Right atrium auricular region (tissue), 2 donors: Measurements from ENCODE around the gene SYT1. TPM values are rescaled to one million over a fixed set of nuclear protein-coding genes. Genes with fewer than 3 reads are reported as not detected.
"Not testable (repeated sequence)": the region's sequence is repeated elsewhere in the genome, so short reads cannot be mapped to it uniquely, and the experiment has no call there.

Experiments
- DNase-seq: peaks from one replicate; pipeline ENCODE4 v3.0.0-alpha.2; 2019; ENCODE audit warnings: low spot score
- H3K27ac ChIP-seq, 2 donors: fragments of 200-600 bp; sonication (generic); 1 replicate in 1 of 2; 2 replicates in 1 of 2; pipeline ENCODE4 v1.5.1; 2016 to 2019
- H3K27me3 ChIP-seq, 2 donors: fragments of 200-600 bp; sonication (generic); one replicate each; pipeline versions ENCODE4 v1.5.1 to v1.6.0; 2017 to 2019
- H3K36me3 ChIP-seq: fragments of 200-600 bp; sonication (generic); one replicate; pipeline ENCODE4 v1.5.1; 2016
- H3K4me1 ChIP-seq, 2 donors: fragments of 200-600 bp; sonication (generic); one replicate each; pipeline versions ENCODE4 v1.5.1 to v1.6.0; 2017 to 2019
- H3K4me3 ChIP-seq, 2 donors: fragments of 200-600 bp; sonication (generic); 1 replicate in 1 of 2; 2 replicates in 1 of 2; pipeline ENCODE4 v1.5.1; 2017 to 2019; ENCODE audit warnings: mild to moderate bottlenecking in 1 of 2, moderate library complexity in 1 of 2
- H3K9me3 ChIP-seq, 2 donors: fragments of 200-600 bp; sonication (generic); one replicate each; pipeline ENCODE4 v1.5.1; 2019
- CTCF ChIP-seq, 2 donors: fragments of 200-600 bp; sonication (generic); IDR thresholded peaks; one replicate each; pipeline ENCODE4 v1.5.1; 2019; ENCODE audit warnings: antibody characterized with exemption in 2 of 2
- total RNA-seq, 2 donors: library from RNA; depleted of rRNA; stranded (reverse); fragments of >200 nt; gene quantifications; one replicate each; pipeline ENCODE4 v1.1.0, GENCODE V29; 2016

Gene SYT1
- total RNA-seq, 2 donors from 2014 or later: 0.16 TPM; not detected in 1

- Histone ChIP-seq H3K27me3 (no peaks in the 10 kb centered on the region), H3K36me3 (no peaks in the 10 kb centered on the region), H3K27ac (no peak overlapping the region), H3K4me1 (no peaks in the 10 kb centered on the region), H3K9me3 (peaks cover 0 to 4% of the 10 kb centered on the region in 2 donors), H3K4me3 (no peak overlapping the region)
- no peak for TF ChIP-seq CTCF (IDR thresholded peaks at IDR 0.05)
- no peak for DNase-seq
Measured at GRCh38 chr12:79206871-79207270, 342.3 kb downstream of the SYT1 start.

- not testable (repeated sequence) for DNase-seq, H3K36me3 ChIP-seq, H3K4me1 ChIP-seq, H3K27ac ChIP-seq, H3K4me3 ChIP-seq, H3K9me3 ChIP-seq, H3K27me3 ChIP-seq
Measured at GRCh38 chr12:79210403-79210802, 345.8 kb downstream of the SYT1 start.

- H3K4me1 ChIP-seq: no peaks in the 10 kb centered on the region
- no peaks in the 10 kb centered on the region for H3K27me3 ChIP-seq
Measured at GRCh38 chr12:79217306-79217705, 352.7 kb downstream of the SYT1 start.

GRCh38 chr12:79223210-79223609 is 358.6 kb downstream of the SYT1 start:
- no peaks in the 10 kb centered on the region for H3K36me3 ChIP-seq
- no peaks in the 10 kb centered on the region for H3K27me3 ChIP-seq
- no peak overlapping the region for H3K27ac ChIP-seq
- TF ChIP-seq CTCF (IDR thresholded peaks at IDR 0.05): no peak
- H3K9me3 ChIP-seq: peaks cover 6 to 26% of the 10 kb centered on the region in 2 donors
- no peak overlapping the region for H3K4me3 ChIP-seq
- DNase-seq: no peak
- H3K4me1 ChIP-seq: no peaks in the 10 kb centered on the region

More at GRCh38 chr12:79217306-79217705, 352.7 kb downstream of the SYT1 start:
- Histone ChIP-seq H3K36me3 (no peaks in the 10 kb centered on the region), H3K9me3 (peaks cover 6 to 21% of the 10 kb centered on the region in 2 donors), H3K27ac (no peak overlapping the region), H3K4me3 (no peak overlapping the region)
- no peak for DNase-seq
- TF ChIP-seq CTCF (IDR thresholded peaks at IDR 0.05): no peak

- Histone ChIP-seq H3K9me3 (peaks cover 6 to 26% of the 10 kb centered on the region in 2 donors), H3K4me1 (no peaks in the 10 kb centered on the region), H3K4me3 (no peak overlapping the region), H3K36me3 (no peaks in the 10 kb centered on the region), H3K27ac (no peak overlapping the region), H3K27me3 (no peaks in the 10 kb centered on the region)
- TF ChIP-seq CTCF (IDR thresholded peaks at IDR 0.05): no peak
- no peak for DNase-seq
Measured at GRCh38 chr12:79223761-79224160, 359.2 kb downstream of the SYT1 start.

- DNase-seq: no peak
- Histone ChIP-seq H3K27ac (no peak overlapping the region), H3K27me3 (no peaks in the 10 kb centered on the region), H3K4me1 (no peaks in the 10 kb centered on the region), H3K9me3 (peaks cover 0 to 7% of the 10 kb centered on the region in 2 donors), H3K4me3 (no peak overlapping the region), H3K36me3 (no peaks in the 10 kb centered on the region)
- no peak for TF ChIP-seq CTCF (IDR thresholded peaks at IDR 0.05)
Measured at GRCh38 chr12:79227091-79227490, 362.5 kb downstream of the SYT1 start.
